ENCODE data around the gene SMIM38.
A peak's percentile ranks its signal among the peaks of the same experiment; 100 is the strongest.

The SMIM38 gene

GRCh38 chr11:69155302-69156234, at the start of gene SMIM38:
SMIM38 (plus strand) TSS chr11:69155935; CDS start chr11:69157847, 1,912 bp downstream.
- Histone ChIP-seq H3K9me3 (ENCODE audit: low read length) (peaks cover 8% of the 10 kb centered on the region), H3K36me3 (ENCODE audit: insufficient read depth, low read length) (no peaks in the 10 kb centered on the region), H3K4me1 (ENCODE audit: insufficient read depth, low read length) (peaks cover 23% of the 10 kb centered on the region), H3K27me3 (ENCODE audit: insufficient read depth, low read length) (no peaks in the 10 kb centered on the region), H2AFZ (ENCODE audit: low read depth, low read length) (peak within 1 kb of the TSS; percentile 83), H3K4me3 (ENCODE audit: low read length) (no peak within 1 kb of the TSS)

GRCh38 chr11:69106031-69106811, 49.5 kb upstream of the SMIM38 start:
- H3K4me1 ChIP-seq (ENCODE audit: insufficient read depth, low read length), result no peaks in the 10 kb centered on the region
- no peaks in the 10 kb centered on the region for H3K36me3 ChIP-seq (ENCODE audit: insufficient read depth, low read length)
- H3K4me3 ChIP-seq (ENCODE audit: low read length), result no peak overlapping the region
- H3K9me3 ChIP-seq (ENCODE audit: low read length), result peaks cover 3% of the 10 kb centered on the region
- H3K27me3 ChIP-seq (ENCODE audit: insufficient read depth, low read length), result no peaks in the 10 kb centered on the region
- no peak overlapping the region for H2AFZ ChIP-seq (ENCODE audit: low read depth, low read length)

- Histone ChIP-seq H3K4me3 (ENCODE audit: low read length) (no peak overlapping the region), H3K27me3 (ENCODE audit: insufficient read depth, low read length) (no peaks in the 10 kb centered on the region), H3K9me3 (ENCODE audit: low read length) (peaks cover 3% of the 10 kb centered on the region), H2AFZ (ENCODE audit: low read depth, low read length) (no peak overlapping the region), H3K36me3 (ENCODE audit: insufficient read depth, low read length) (no peaks in the 10 kb centered on the region), H3K4me1 (ENCODE audit: insufficient read depth, low read length) (no peaks in the 10 kb centered on the region)
These were observed 48.3 kb upstream of the SMIM38 start for GRCh38 chr11:69107413-69107812.

- H3K27me3 ChIP-seq (ENCODE audit: insufficient read depth, low read length), result no peaks in the 10 kb centered on the region
- H2AFZ ChIP-seq (ENCODE audit: low read depth, low read length), result no peak overlapping the region
- H3K4me1 ChIP-seq (ENCODE audit: insufficient read depth, low read length), result no peaks in the 10 kb centered on the region
- no peaks in the 10 kb centered on the region for H3K36me3 ChIP-seq (ENCODE audit: insufficient read depth, low read length)
- H3K4me3 ChIP-seq (ENCODE audit: low read length), result no peak overlapping the region
- peaks cover 3% of the 10 kb centered on the region for H3K9me3 ChIP-seq (ENCODE audit: low read length)
These were observed 47.7 kb upstream of the SMIM38 start for GRCh38 chr11:69108030-69108429.

- Histone ChIP-seq H3K9me3 (ENCODE audit: low read length) (peaks cover 3% of the 10 kb centered on the region), H3K36me3 (ENCODE audit: insufficient read depth, low read length) (no peaks in the 10 kb centered on the region)
These were observed 47.2 kb upstream of the SMIM38 start for GRCh38 chr11:69108559-69108958.

GRCh38 chr11:69109101-69109500, 46.6 kb upstream of the SMIM38 start:
- H2AFZ ChIP-seq (ENCODE audit: low read depth, low read length), result no peak overlapping the region
- peaks cover 3% of the 10 kb centered on the region for H3K9me3 ChIP-seq (ENCODE audit: low read length)
- H3K4me3 ChIP-seq (ENCODE audit: low read length), result no peak overlapping the region
- H3K4me1 ChIP-seq (ENCODE audit: insufficient read depth, low read length), result no peaks in the 10 kb centered on the region
- H3K27me3 ChIP-seq (ENCODE audit: insufficient read depth, low read length), result no peaks in the 10 kb centered on the region
- H3K36me3 ChIP-seq (ENCODE audit: insufficient read depth, low read length), result no peaks in the 10 kb centered on the region

More at GRCh38 chr11:69108559-69108958, 47.2 kb upstream of the SMIM38 start:
- no peaks in the 10 kb centered on the region for H3K4me1 ChIP-seq (ENCODE audit: insufficient read depth, low read length)
- H3K4me3 ChIP-seq (ENCODE audit: low read length), result no peak overlapping the region
- H2AFZ ChIP-seq (ENCODE audit: low read depth, low read length), result no peak overlapping the region
- H3K27me3 ChIP-seq (ENCODE audit: insufficient read depth, low read length), result no peaks in the 10 kb centered on the region

- Histone ChIP-seq H2AFZ (ENCODE audit: low read depth, low read length) (no peak overlapping the region), H3K4me1 (ENCODE audit: insufficient read depth, low read length) (no peaks in the 10 kb centered on the region), H3K9me3 (ENCODE audit: low read length) (peaks cover 3% of the 10 kb centered on the region), H3K27me3 (ENCODE audit: insufficient read depth, low read length) (no peaks in the 10 kb centered on the region), H3K4me3 (ENCODE audit: low read length) (no peak overlapping the region), H3K36me3 (ENCODE audit: insufficient read depth, low read length) (no peaks in the 10 kb centered on the region)
These were observed 45.3 kb upstream of the SMIM38 start for GRCh38 chr11:69110451-69110850.

GRCh38 chr11:69111624-69112542, 43.9 kb upstream of the SMIM38 start:
- Histone ChIP-seq H3K27me3 (ENCODE audit: insufficient read depth, low read length) (no peaks in the 10 kb centered on the region), H3K4me3 (ENCODE audit: low read length) (no peak overlapping the region), H3K4me1 (ENCODE audit: insufficient read depth, low read length) (no peaks in the 10 kb centered on the region), H3K9me3 (ENCODE audit: low read length) (peaks cover 3% of the 10 kb centered on the region), H2AFZ (ENCODE audit: low read depth, low read length) (no peak overlapping the region), H3K36me3 (ENCODE audit: insufficient read depth, low read length) (no peaks in the 10 kb centered on the region)

- Histone ChIP-seq H3K4me1 (ENCODE audit: insufficient read depth, low read length) (no peaks in the 10 kb centered on the region), H3K36me3 (ENCODE audit: insufficient read depth, low read length) (no peaks in the 10 kb centered on the region)
These were observed 42.5 kb upstream of the SMIM38 start for GRCh38 chr11:69113226-69113625.

GRCh38 chr11:69113646-69114340, 41.9 kb upstream of the SMIM38 start:
- H2AFZ ChIP-seq (ENCODE audit: low read depth, low read length), result no peak overlapping the region
- H3K36me3 ChIP-seq (ENCODE audit: insufficient read depth, low read length), result no peaks in the 10 kb centered on the region
- no peaks in the 10 kb centered on the region for H3K4me1 ChIP-seq (ENCODE audit: insufficient read depth, low read length)
- H3K4me3 ChIP-seq (ENCODE audit: low read length), result no peak overlapping the region
- H3K27me3 ChIP-seq (ENCODE audit: insufficient read depth, low read length), result no peaks in the 10 kb centered on the region
- no peaks in the 10 kb centered on the region for H3K9me3 ChIP-seq (ENCODE audit: low read length)

More at GRCh38 chr11:69113226-69113625, 42.5 kb upstream of the SMIM38 start:
- Histone ChIP-seq H3K4me3 (ENCODE audit: low read length) (no peak overlapping the region), H2AFZ (ENCODE audit: low read depth, low read length) (no peak overlapping the region), H3K9me3 (ENCODE audit: low read length) (peaks cover 3% of the 10 kb centered on the region), H3K27me3 (ENCODE audit: insufficient read depth, low read length) (no peaks in the 10 kb centered on the region)

- Histone ChIP-seq H3K36me3 (ENCODE audit: insufficient read depth, low read length) (no peaks in the 10 kb centered on the region), H2AFZ (ENCODE audit: low read depth, low read length) (no peak overlapping the region), H3K4me3 (ENCODE audit: low read length) (no peak overlapping the region), H3K27me3 (ENCODE audit: insufficient read depth, low read length) (no peaks in the 10 kb centered on the region), H3K9me3 (ENCODE audit: low read length) (no peaks in the 10 kb centered on the region), H3K4me1 (ENCODE audit: insufficient read depth, low read length) (no peaks in the 10 kb centered on the region)
These were observed 41.4 kb upstream of the SMIM38 start for GRCh38 chr11:69114362-69114761.

All from neuron (in vitro differentiated cells).